Fibroblast of skin of scalp (primary cell): ENCODE measurements around the gene PIBF1.

Experiments used
- DNase-seq: peaks from one replicate; pipeline ENCODE4 v3.0.0-alpha.2; 2013

The PIBF1 gene

GRCh38 chr13:73060251-73061160, 278.6 kb downstream of the PIBF1 start:
- DNase-seq = peak; percentile 69

DNA sequence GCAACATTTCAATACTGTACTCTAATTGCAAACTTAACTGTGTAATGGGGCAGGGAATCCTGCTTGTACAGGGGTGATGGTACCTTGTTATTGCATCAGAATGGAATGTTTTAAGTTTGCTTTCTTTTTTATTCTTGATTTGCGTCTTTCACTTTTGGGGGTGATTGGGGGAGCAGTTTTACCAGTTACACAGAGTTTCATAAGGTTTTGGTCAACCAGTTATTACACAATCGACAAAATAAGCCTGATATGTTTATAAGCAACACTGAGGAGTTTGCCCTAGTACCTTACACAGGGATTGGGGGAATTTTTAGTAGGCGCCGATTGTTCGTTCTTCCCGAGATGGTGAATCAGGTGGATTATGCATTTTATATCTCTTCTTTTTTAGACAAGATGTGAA, 279.5 kb downstream of the PIBF1 start:
- DNase-seq = no peak

- DNase-seq = no peak
Observed at GRCh38 chr13:73061876-73062275, 279.9 kb downstream of the PIBF1 start.

DNA sequence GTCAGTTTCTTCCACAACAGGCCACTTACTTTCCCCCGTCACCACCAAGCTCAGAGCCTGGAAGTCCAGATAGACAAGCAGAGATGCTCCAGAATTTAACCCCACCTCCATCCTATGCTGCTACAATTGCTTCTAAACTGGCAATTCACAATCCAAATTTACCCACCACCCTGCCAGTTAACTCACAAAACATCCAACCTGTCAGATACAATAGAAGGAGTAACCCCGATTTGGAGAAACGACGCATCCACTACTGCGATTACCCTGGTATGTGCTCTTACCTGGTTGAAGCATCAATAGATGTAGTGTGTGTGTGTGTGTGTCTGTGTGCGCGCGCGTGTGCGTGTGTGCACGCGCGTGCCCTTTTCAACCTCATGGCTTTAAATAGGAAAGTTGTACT, 280.5 kb downstream of the PIBF1 start:
- no peak for DNase-seq

- no peak for DNase-seq
Observed at GRCh38 chr13:73063166-73063565, 281.2 kb downstream of the PIBF1 start.

DNA sequence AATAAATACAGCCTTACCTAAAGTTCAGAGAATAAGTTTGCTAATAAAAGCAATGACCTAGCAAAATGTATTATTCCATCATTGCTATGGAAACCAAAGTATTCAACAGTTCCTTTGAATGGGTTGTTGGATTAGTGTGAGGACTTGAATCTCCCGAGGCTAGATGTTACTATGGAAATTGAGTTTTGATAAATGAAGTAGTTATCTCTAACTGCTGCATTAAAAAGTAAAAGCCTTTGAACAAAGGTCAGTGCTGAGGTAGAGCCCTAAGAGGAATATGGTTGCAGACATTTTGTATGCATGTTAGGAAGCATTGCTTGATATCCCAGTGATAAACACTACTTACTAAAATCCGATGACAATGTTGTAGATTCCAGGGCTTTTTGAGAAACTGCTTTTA, 283.1 kb downstream of the PIBF1 start:
- no peak for DNase-seq

- no peak for DNase-seq
Observed at GRCh38 chr13:73065665-73066340, 283.9 kb downstream of the PIBF1 start.
